NCI-H1436 treated with DMSO at 0.1 percent for 48 hours (cell line): ENCODE results near the gene ABCG2.

Experiments
- DNase-seq: peaks from one replicate; lab custom pipeline; 2025; lab: John Stamatoyannopoulos, UW

Gene ABCG2

GRCh38 chr4:88158489-88159228 lies at the start of gene ABCG2:
Gene ABCG2, minus strand, starts transcription at chr4:88158639. Its CDS starts 18,644 bp downstream, at chr4:88139995.
- no peak for DNase-seq

GRCh38 chr4:88208156-88208555 lies 49.7 kb upstream of the ABCG2 start:
- no peak for DNase-seq

GRCh38 chr4:88207171-88207570 lies 48.7 kb upstream of the ABCG2 start:
- no peak for DNase-seq

GRCh38 chr4:88204882-88205281 lies 46.4 kb upstream of the ABCG2 start:
- DNase-seq: no peak

GRCh38 chr4:88202443-88202842 lies 44.0 kb upstream of the ABCG2 start:
- no peak for DNase-seq

GRCh38 chr4:88200186-88200585 lies 41.7 kb upstream of the ABCG2 start:
- DNase-seq: no peak

- DNase-seq: no peak
Observed at GRCh38 chr4:88196523-88197185, 38.2 kb upstream of the ABCG2 start.

- no peak for DNase-seq
Observed at GRCh38 chr4:88196013-88196365, 37.5 kb upstream of the ABCG2 start.

GRCh38 chr4:88195328-88196012 lies 37.0 kb upstream of the ABCG2 start:
- no peak for DNase-seq

- DNase-seq: no peak
Observed at GRCh38 chr4:88191404-88191803, 33.0 kb upstream of the ABCG2 start.

- DNase-seq: no peak
Observed at GRCh38 chr4:88189881-88190585, 31.6 kb upstream of the ABCG2 start.

- DNase-seq: no peak
Observed at GRCh38 chr4:88189418-88189738, 30.9 kb upstream of the ABCG2 start.

GRCh38 chr4:88188738-88189417 lies 30.4 kb upstream of the ABCG2 start:
- DNase-seq: no peak

GRCh38 chr4:88187766-88188165 lies 29.3 kb upstream of the ABCG2 start:
- no peak for DNase-seq

- no peak for DNase-seq
Observed at GRCh38 chr4:88185906-88186305, 27.5 kb upstream of the ABCG2 start.

GRCh38 chr4:88179261-88179660 lies 20.8 kb upstream of the ABCG2 start:
- no peak for DNase-seq

GRCh38 chr4:88178626-88179231 lies 20.3 kb upstream of the ABCG2 start:
- no peak for DNase-seq

GRCh38 chr4:88177983-88178625 lies 19.7 kb upstream of the ABCG2 start:
- DNase-seq: no peak

GRCh38 chr4:88172987-88173386 lies 14.5 kb upstream of the ABCG2 start:
- DNase-seq: no peak

GRCh38 chr4:88171206-88171605 lies 12.8 kb upstream of the ABCG2 start:
- no peak for DNase-seq

GRCh38 chr4:88169298-88169697 lies 10.9 kb upstream of the ABCG2 start:
- DNase-seq: no peak
